ENCODE results near the gene RMRP. TPM values are rescaled to one million over a fixed set of nuclear protein-coding genes. Genes with fewer than 3 reads are reported as not detected.

RMRP gene
- total and polyA plus RNA-seq, 10 of the 15 experiments (the other 5 are each of a cell fraction or from before 2014, with no cell fraction given) = 12.0 to 42,450 (median 6,418) TPM; not detected in 4

DNA sequence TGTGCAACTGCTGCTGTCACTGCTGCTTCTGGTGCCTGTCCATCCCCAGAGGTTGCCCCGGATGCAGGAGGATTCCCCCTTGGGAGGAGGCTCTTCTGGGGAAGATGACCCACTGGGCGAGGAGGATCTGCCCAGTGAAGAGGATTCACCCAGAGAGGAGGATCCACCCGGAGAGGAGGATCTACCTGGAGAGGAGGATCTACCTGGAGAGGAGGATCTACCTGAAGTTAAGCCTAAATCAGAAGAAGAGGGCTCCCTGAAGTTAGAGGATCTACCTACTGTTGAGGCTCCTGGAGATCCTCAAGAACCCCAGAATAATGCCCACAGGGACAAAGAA lies 16.2 kb upstream of the RMRP start:
- in situ Hi-C loops (cut with MboI) = no loop called here
- BruUV-seq (replicated peaks) = no TSS peak
- CTCF ChIA-PET = interaction anchor here (1.0 to 2.5 kb wide), 3 partner anchors 9 to 23 kb away, joined by 5 to 9 read pairs (median 9); partner anchors contain the start of gene ARHGEF39

DNA sequence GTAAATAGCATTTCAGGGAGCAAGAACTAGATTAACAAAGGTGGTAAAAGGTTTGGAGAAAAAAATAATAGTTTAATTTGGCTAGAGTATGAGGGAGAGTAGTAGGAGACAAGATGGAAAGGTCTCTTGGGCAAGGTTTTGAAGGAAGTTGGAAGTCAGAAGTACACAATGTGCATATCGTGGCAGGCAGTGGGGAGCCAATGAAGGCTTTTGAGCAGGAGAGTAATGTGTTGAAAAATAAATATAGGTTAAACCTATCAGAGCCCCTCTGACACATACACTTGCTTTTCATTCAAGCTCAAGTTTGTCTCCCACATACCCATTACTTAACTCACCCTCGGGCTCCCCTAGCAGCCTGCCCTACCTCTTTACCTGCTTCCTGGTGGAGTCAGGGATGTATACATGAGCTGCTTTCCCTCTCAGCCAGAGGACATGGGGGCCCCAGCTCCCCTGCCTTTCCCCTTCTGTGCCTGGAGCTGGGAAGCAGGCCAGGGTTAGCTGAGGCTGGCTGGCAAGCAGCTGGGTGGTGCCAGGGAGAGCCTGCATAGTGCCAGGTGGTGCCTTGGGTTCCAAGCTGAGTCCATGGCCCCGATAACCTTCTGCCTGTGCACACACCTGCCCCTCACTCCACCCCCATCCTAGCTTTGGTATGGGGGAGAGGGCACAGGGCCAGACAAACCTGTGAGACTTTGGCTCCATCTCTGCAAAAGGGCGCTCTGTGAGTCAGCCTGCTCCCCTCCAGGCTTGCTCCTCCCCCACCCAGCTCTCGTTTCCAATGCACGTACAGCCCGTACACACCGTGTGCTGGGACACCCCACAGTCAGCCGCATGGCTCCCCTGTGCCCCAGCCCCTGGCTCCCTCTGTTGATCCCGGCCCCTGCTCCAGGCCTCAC lies 15.6 kb upstream of the RMRP start, which contains the start of gene CA9:
Gene CA9 (plus strand): TSS at position 797 of the 893 bp plus-strand sequence. CDS start 32 bp downstream, at position 829.
- Histone ChIP-seq H3K79me2 (ENCODE audit: control insufficient read depth, insufficient read depth, low read length) (no peaks in the 10 kb centered on the region), H3K27me3 (replicated peaks in 1 of 2; ENCODE audit: control insufficient read depth in 2 of 2, insufficient read depth in 2 of 2, low read length in 1 of 2) (peaks cover 3 to 7% of the 10 kb centered on the region in 2 experiments), H3K36me3 (ENCODE audit: control insufficient read depth in 2 of 2, insufficient read depth in 2 of 2, low read length in 1 of 2) (no peaks in the 10 kb centered on the region), H3K4me2 (ENCODE audit: control insufficient read depth, insufficient read depth) (no peak within 1 kb of the TSS), H3K27ac (ENCODE audit: control insufficient read depth, insufficient read depth) (no peak within 1 kb of the TSS), H3K4me1 (ENCODE audit: control insufficient read depth, insufficient read depth, low read length) (no peaks in the 10 kb centered on the region), H3K9ac (ENCODE audit: control insufficient read depth, insufficient read depth, low read length) (no peak within 1 kb of the TSS), H3K4me3 (no peak within 1 kb of the TSS), H4K20me1 (ENCODE audit: control insufficient read depth, insufficient read depth) (no peaks in the 10 kb centered on the region), H3K9me3 (replicated peaks; ENCODE audit: control insufficient read depth, insufficient read depth, low read length) (no peaks in the 10 kb centered on the region), H2AFZ (ENCODE audit: control insufficient read depth, low read depth, low read length) (no peak within 1 kb of the TSS)
- FAIRE-seq (no peak), DNase-seq (ENCODE audit: low read depth, low spot score) (no peak), ATAC-seq (no peak)
- WGBS (ENCODE audit: insufficient coverage, insufficient replicate concordance, low lambda C conversion rate, missing lambda C conversion rate) = 52% methylated on average over 10 of the region's 10 CpGs
- CTCF ChIA-PET = interaction anchor here (1.7 to 2.5 kb wide), 2 partner anchors 12 to 23 kb away, joined by 8 to 9 read pairs; no protein-coding TSS in a partner anchor
- intact Hi-C loops (cut with micrococcal nuclease; ENCODE audit: unreplicated experiment) = no loop called here
- in situ Hi-C loops (cut with MboI) = no loop called here
- POLR2A ChIA-PET = interaction anchor here (0.5 to 0.9 kb wide), 2 partner anchors 12 to 99 kb away, joined by 3 to 4 read pairs; no protein-coding TSS in a partner anchor
- SMC1A ChIA-PET (ENCODE audit: uncharacterized antibody, unreplicated experiment) = no interaction called here
- no TSS peak for BruUV-seq (replicated peaks)
- RAD21 ChIA-PET (ENCODE audit: unreplicated experiment) = no interaction called here
- no peak for TF ChIP-seq BCL3 (IDR thresholded peaks at IDR 0.05; ENCODE audit: borderline replicate concordance, insufficient read depth, low read depth, low read length, poor library complexity, severe bottlenecking)
- TF ChIP-seq, protein P1, sequence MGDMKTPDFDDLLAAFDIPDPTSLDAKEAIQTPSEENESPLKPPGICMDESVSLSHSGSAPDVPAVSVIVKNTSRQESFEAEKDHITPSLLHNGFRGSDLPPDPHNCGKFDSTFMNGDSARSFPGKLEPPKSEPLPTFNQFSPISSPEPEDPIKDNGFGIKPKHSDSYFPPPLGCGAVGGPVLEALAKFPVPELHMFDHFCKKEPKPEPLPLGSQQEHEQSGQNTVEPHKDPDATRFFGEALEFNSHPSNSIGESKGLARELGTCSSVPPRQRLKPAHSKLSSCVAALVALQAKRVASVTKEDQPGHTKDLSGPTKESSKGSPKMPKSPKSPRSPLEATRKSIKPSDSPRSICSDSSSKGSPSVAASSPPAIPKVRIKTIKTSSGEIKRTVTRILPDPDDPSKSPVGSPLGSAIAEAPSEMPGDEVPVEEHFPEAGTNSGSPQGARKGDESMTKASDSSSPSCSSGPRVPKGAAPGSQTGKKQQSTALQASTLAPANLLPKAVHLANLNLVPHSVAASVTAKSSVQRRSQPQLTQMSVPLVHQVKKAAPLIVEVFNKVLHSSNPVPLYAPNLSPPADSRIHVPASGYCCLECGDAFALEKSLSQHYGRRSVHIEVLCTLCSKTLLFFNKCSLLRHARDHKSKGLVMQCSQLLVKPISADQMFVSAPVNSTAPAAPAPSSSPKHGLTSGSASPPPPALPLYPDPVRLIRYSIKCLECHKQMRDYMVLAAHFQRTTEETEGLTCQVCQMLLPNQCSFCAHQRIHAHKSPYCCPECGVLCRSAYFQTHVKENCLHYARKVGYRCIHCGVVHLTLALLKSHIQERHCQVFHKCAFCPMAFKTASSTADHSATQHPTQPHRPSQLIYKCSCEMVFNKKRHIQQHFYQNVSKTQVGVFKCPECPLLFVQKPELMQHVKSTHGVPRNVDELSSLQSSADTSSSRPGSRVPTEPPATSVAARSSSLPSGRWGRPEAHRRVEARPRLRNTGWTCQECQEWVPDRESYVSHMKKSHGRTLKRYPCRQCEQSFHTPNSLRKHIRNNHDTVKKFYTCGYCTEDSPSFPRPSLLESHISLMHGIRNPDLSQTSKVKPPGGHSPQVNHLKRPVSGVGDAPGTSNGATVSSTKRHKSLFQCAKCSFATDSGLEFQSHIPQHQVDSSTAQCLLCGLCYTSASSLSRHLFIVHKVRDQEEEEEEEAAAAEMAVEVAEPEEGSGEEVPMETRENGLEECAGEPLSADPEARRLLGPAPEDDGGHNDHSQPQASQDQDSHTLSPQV (IDR thresholded peaks at IDR 0.05) = no peak

More for the DNA sequence above, 16.2 kb upstream of the RMRP start:
- TF ChIP-seq NFIC (IDR thresholded peaks at IDR 0.05; ENCODE audit: low read depth, low read length) = no peak
- DNase-seq (ENCODE audit: low read depth, low spot score) (no peak), FAIRE-seq (no peak), ATAC-seq (no peak)
- SMC1A ChIA-PET (ENCODE audit: uncharacterized antibody, unreplicated experiment) = interaction anchor here (0.7 to 1.7 kb wide), 3 partner anchors 10 to 56 kb away, joined by 3 to 4 read pairs (median 3); no protein-coding TSS in a partner anchor
- POLR2A ChIA-PET = no interaction called here
- Histone ChIP-seq H3K79me2 (ENCODE audit: control insufficient read depth, insufficient read depth, low read length) (no peaks in the 10 kb centered on the region), H3K4me2 (ENCODE audit: control insufficient read depth, insufficient read depth) (no peak overlapping the region), H3K9me3 (replicated peaks; ENCODE audit: control insufficient read depth, insufficient read depth, low read length) (no peaks in the 10 kb centered on the region), H3K27ac (ENCODE audit: control insufficient read depth, insufficient read depth) (no peak overlapping the region), H3K27me3 (replicated peaks in 1 of 2; ENCODE audit: control insufficient read depth in 2 of 2, insufficient read depth in 2 of 2, low read length in 1 of 2) (peaks cover 3 to 7% of the 10 kb centered on the region in 2 experiments), H3K4me1 (ENCODE audit: control insufficient read depth, insufficient read depth, low read length) (no peaks in the 10 kb centered on the region), H2AFZ (ENCODE audit: control insufficient read depth, low read depth, low read length) (no peak overlapping the region), H3K9ac (ENCODE audit: control insufficient read depth, insufficient read depth, low read length) (no peak overlapping the region), H4K20me1 (ENCODE audit: control insufficient read depth, insufficient read depth) (no peaks in the 10 kb centered on the region), H3K4me3 (no peak overlapping the region), H3K36me3 (ENCODE audit: control insufficient read depth in 2 of 2, insufficient read depth in 2 of 2, low read length in 1 of 2) (no peaks in the 10 kb centered on the region)
- RAD21 ChIA-PET (ENCODE audit: unreplicated experiment) = no interaction called here
- 33% methylated on average over 3 of the region's 3 CpGs for WGBS (ENCODE audit: insufficient coverage, insufficient replicate concordance, low lambda C conversion rate, missing lambda C conversion rate)
- intact Hi-C loops (cut with micrococcal nuclease; ENCODE audit: unreplicated experiment) = no loop called here
